HCT116 (cell line): Measurements from ENCODE around the gene DAAM2. TPM values are rescaled to one million over a fixed set of nuclear protein-coding genes. Genes with fewer than 3 reads are reported as not detected.

Experiments used
- ATAC-seq: fragments of 200-7000 bp; cut with Tn5 transposase; 2 replicates; pipeline ENCODE4 v1.9.1; 2020; ENCODE audit warnings: mild to moderate bottlenecking, moderate library complexity
- BruUV-seq: library from RNA; stranded (reverse); fragments of 400-500 nt; replicated peaks from 2 replicates; lab custom pipeline; 2021; lab: Mats Ljungman, UMichigan
- CTCF ChIA-PET: fragments of 300-600 bp; sonication (Branson Sonifier 250); formaldehyde crosslinking; loops from one replicate; lab custom pipeline; 2021; ENCODE audit warnings: antibody characterized with exemption; lab: Charles Lee
- POLR2A ChIA-PET: fragments of 300-600, 350-600 bp; sonication (Branson Sonifier 250); formaldehyde crosslinking; loops from one replicate; lab custom pipeline; 2021; ENCODE audit warnings: antibody characterized with exemption; lab: Charles Lee
- RAD21 ChIA-PET, 2 experiments: fragments of 300-600 bp; sonication (Branson Sonifier 250); formaldehyde crosslinking; loops; one replicate each; lab custom pipeline; 2023; ENCODE audit warnings: low total read pairs in 2 of 2; ENCODE audit not compliant: uncharacterized antibody in 2 of 2, unreplicated experiment in 2 of 2, low non-redundant PET in 1 of 2; lab: Charles Lee
- DNase-seq: peaks from one replicate; pipeline ENCODE4 v3.0.0-alpha.2; 2010; ENCODE audit warnings: low read depth, low spot score
- H2AFZ ChIP-seq: fragments of 200-600 bp; shearing (Covaris generic), sonication (generic); 2 replicates; pipeline ENCODE4 v1.6.1; 2017; ENCODE audit warnings: low read depth, mixed run types, mixed read lengths, antibody characterized with exemption, low read length; ENCODE audit not compliant: poor library complexity, severe bottlenecking
- H3K27ac ChIP-seq: 2 replicates; pipeline ENCODE4 v1.5.1; 2012; ENCODE audit warnings: low read depth, low read length
- H3K27me3 ChIP-seq: fragments of 200-600 bp; sonication (generic); 2 replicates; pipeline ENCODE4 v1.6.1; 2016; ENCODE audit warnings: mixed run types, low read length, mixed read lengths; ENCODE audit not compliant: insufficient read depth
- H3K36me3 ChIP-seq, 2 experiments: fragments of 200-500 bp in 1 of 2; fragments of 200-600 bp in 1 of 2; sonication (Bioruptor generic) in 1 of 2; sonication (generic) in 1 of 2; 2 replicates each; pipeline versions ENCODE4 v1.5.1 to v1.6.1; 2014 to 2016; ENCODE audit warnings: low read length in 2 of 2, inconsistent platforms in 1 of 2, mixed read lengths in 1 of 2, mixed run types in 1 of 2; ENCODE audit not compliant: insufficient read depth in 2 of 2, control insufficient read depth in 1 of 2
- H3K4me1 ChIP-seq, 2 experiments: fragments of 200-600 bp in 1 of 2; sonication (generic) in 1 of 2; 2 replicates each; pipeline versions ENCODE4 v1.5.1 to v1.6.1; 2012 to 2017; ENCODE audit warnings: low read length in 2 of 2, inconsistent platforms in 1 of 2, mild to moderate bottlenecking in 1 of 2, mixed read lengths in 1 of 2, mixed run types in 1 of 2, moderate library complexity in 1 of 2; ENCODE audit not compliant: insufficient read depth in 2 of 2, control insufficient read depth in 1 of 2
- H3K4me2 ChIP-seq: fragments of 200-600 bp; sonication (generic); 2 replicates; pipeline ENCODE4 v1.6.1; 2017; ENCODE audit warnings: mixed run types, low read length, mixed read lengths
- H3K4me3 ChIP-seq, 2 experiments: fragments of 200-600 bp in 1 of 2; sonication (generic) in 1 of 2; replicated peaks in 1 of 2; 2 replicates each; pipeline ENCODE4 v1.5.1; 2011 to 2016; ENCODE audit warnings: low read length in 2 of 2, control low read depth in 1 of 2, low read depth in 1 of 2, mild to moderate bottlenecking in 1 of 2, mixed read lengths in 1 of 2, mixed run types in 1 of 2
- H3K79me2 ChIP-seq: fragments of 200-600 bp; sonication (generic); 2 replicates; pipeline ENCODE4 v1.6.1; 2017; ENCODE audit warnings: mild to moderate bottlenecking, mixed run types, low read length, moderate library complexity, mixed read lengths; ENCODE audit not compliant: insufficient read depth
- H3K9ac ChIP-seq: fragments of 200-600 bp; sonication (generic); 2 replicates; pipeline ENCODE4 v1.6.1; 2016; ENCODE audit warnings: low read length, mixed read lengths
- H3K9me2 ChIP-seq: fragments of 200-600 bp; sonication (generic), shearing (Covaris generic); 2 replicates; pipeline ENCODE4 v1.6.1; 2017; ENCODE audit warnings: mixed run types, mild to moderate bottlenecking, moderate library complexity; ENCODE audit not compliant: insufficient read depth
- H3K9me3 ChIP-seq, 2 experiments: fragments of 200-500 bp in 1 of 2; fragments of 200-600 bp in 1 of 2; sonication (Bioruptor generic) in 1 of 2; sonication (generic) in 1 of 2; 2 replicates each; pipeline ENCODE4 v1.6.1; 2014 to 2017; ENCODE audit warnings: low read length in 2 of 2, mixed read lengths in 2 of 2, inconsistent platforms in 1 of 2, low read depth in 1 of 2, mild to moderate bottlenecking in 1 of 2, mixed run types in 1 of 2, moderate library complexity in 1 of 2; ENCODE audit not compliant: control insufficient read depth in 1 of 2, insufficient read depth in 1 of 2
- H4K20me1 ChIP-seq: fragments of 200-600 bp; sonication (generic), shearing (Covaris generic); 2 replicates; pipeline ENCODE4 v1.6.1; 2017; ENCODE audit warnings: mixed run types, mild to moderate bottlenecking, moderate library complexity; ENCODE audit not compliant: insufficient read depth
- EGR1 ChIP-seq: IDR thresholded peaks from 2 replicates; pipeline ENCODE4 v1.6.1; 2012; ENCODE audit warnings: low read depth
- ELF1 ChIP-seq: IDR thresholded peaks from 2 replicates; pipeline ENCODE4 v1.6.1; 2012; ENCODE audit warnings: low read depth, borderline replicate concordance
- EZH2phosphoT487 ChIP-seq: fragments of 200-600 bp; IDR thresholded peaks from 2 replicates; pipeline ENCODE4 v1.6.1; 2018; ENCODE audit warnings: antibody characterized with exemption, borderline replicate concordance
- POLR2A ChIP-seq: IDR thresholded peaks from 2 replicates; pipeline ENCODE4 v1.7.0; 2011; ENCODE audit warnings: borderline replicate concordance; ENCODE audit not compliant: insufficient read depth, insufficient read length; ENCODE audit errors: extremely low read depth
- POLR2AphosphoS5 ChIP-seq: IDR thresholded peaks from 2 replicates; pipeline ENCODE4 v1.6.1; 2011; ENCODE audit warnings: mild to moderate bottlenecking, low read depth, low read length, moderate library complexity
- RAD21 ChIP-seq: IDR thresholded peaks from 2 replicates; pipeline ENCODE4 v1.6.1; 2012; ENCODE audit warnings: low read depth, mild to moderate bottlenecking
- SP1 ChIP-seq: IDR thresholded peaks from 2 replicates; pipeline ENCODE4 v1.6.1; 2012; ENCODE audit warnings: low read depth
- SRF ChIP-seq: IDR thresholded peaks from 2 replicates; pipeline ENCODE4 v1.6.1; 2012; ENCODE audit warnings: low read depth
- ZFX ChIP-seq: fragments of 450-650 bp; IDR thresholded peaks from 2 replicates; pipeline ENCODE4 v1.6.1; 2017
- intact Hi-C: fragments of 100-400 bp; cut with micrococcal nuclease; formaldehyde crosslinking; loops from 2 replicates; pipeline ENCODE4 v1.10.0; 2022
- total RNA-seq: library from RNA; stranded (reverse); gene quantifications from one replicate; pipeline ENCODE4 v1.2.1, GENCODE V29; 2021; ENCODE audit not compliant: unreplicated experiment
- TF ChIP-seq, protein P1 (sequence below): IDR thresholded peaks from 2 replicates; pipeline ENCODE4 v1.6.1; 2011; ENCODE audit warnings: mild to moderate bottlenecking, low read length, moderate library complexity; ENCODE audit not compliant: insufficient replicate concordance; ENCODE audit errors: extremely low read depth
- TF ChIP-seq, protein P2 (sequence below): IDR thresholded peaks from 2 replicates; pipeline ENCODE4 v1.6.1; 2012
- TF ChIP-seq, protein P3 (sequence below): IDR thresholded peaks from 2 replicates; pipeline ENCODE4 v1.6.1; 2012; ENCODE audit warnings: low read depth

Gene DAAM2
- total RNA-seq, 1 experiment from 2014 or later: not detected

DNA sequence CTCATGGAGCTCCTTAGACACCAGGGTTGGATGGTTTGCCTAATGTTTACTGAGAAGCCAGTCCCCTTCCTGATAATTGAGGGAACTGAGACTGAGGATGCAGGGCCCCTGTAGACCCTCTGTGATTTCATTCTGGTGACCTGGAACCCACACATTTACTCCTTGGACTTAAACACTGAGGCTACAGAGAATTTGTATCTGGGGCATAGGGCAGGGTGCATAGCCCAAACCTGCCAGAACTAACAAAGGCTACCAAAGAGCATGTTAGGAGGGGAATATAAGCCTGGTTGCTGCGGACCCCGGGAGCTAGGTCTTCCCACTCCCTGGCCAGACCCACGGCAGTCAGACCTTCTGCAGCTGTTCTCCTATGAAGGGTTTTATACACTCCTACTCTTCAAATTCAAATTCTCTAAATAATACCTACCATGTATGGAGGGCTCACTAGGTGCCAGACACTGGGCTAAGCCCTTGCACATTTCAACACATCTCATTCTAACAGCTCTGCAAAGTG is 19.7 kb downstream of the DAAM2 start:
- no peak overlapping the region for H3K4me3 ChIP-seq
- no peak overlapping the region for H3K4me2 ChIP-seq
- H3K9me3 ChIP-seq: no peaks in the 10 kb centered on the region
- H3K9ac ChIP-seq: no peak overlapping the region
- no peaks in the 10 kb centered on the region for H4K20me1 ChIP-seq
- ChIA-PET CTCF (no interaction called here), RAD21 (no interaction called here), POLR2A (no interaction called here)
- no peaks in the 10 kb centered on the region for H3K79me2 ChIP-seq
- no peak for ATAC-seq
- no peaks in the 10 kb centered on the region for H3K4me1 ChIP-seq
- no peak for DNase-seq
- BruUV-seq: no TSS peak
- H3K9me2 ChIP-seq: no peaks in the 10 kb centered on the region
- H3K27ac ChIP-seq: no peak overlapping the region
- intact Hi-C loops: no loop called here
- H2AFZ ChIP-seq: no peak overlapping the region
- H3K27me3 ChIP-seq: peaks cover 72% of the 10 kb centered on the region
- no peaks in the 10 kb centered on the region for H3K36me3 ChIP-seq
- TF ChIP-seq, protein P1, sequence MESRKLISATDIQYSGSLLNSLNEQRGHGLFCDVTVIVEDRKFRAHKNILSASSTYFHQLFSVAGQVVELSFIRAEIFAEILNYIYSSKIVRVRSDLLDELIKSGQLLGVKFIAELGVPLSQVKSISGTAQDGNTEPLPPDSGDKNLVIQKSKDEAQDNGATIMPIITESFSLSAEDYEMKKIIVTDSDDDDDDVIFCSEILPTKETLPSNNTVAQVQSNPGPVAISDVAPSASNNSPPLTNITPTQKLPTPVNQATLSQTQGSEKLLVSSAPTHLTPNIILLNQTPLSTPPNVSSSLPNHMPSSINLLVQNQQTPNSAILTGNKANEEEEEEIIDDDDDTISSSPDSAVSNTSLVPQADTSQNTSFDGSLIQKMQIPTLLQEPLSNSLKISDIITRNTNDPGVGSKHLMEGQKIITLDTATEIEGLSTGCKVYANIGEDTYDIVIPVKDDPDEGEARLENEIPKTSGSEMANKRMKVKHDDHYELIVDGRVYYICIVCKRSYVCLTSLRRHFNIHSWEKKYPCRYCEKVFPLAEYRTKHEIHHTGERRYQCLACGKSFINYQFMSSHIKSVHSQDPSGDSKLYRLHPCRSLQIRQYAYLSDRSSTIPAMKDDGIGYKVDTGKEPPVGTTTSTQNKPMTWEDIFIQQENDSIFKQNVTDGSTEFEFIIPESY: no peak
- no peak for TF ChIP-seq RAD21
- TF ChIP-seq ZFX: no peak
- TF ChIP-seq EZH2phosphoT487: no peak

DNA sequence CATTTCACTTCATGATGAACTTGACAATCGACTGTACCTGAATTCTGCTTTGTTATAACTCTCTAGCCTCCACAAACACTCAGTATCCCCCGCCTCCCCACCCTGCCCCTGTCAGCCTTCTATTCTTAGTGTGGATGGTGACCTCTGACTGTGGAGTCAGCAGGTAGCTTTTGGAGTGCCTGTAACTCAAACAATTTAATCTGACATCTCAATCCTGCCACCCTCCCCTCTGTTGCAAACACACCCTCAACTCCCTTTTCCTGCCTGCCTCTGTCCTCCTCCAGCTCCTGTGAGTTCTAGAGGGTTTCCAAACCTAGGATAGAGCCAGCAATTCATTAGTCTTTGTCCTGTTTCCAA is 20.3 kb downstream of the DAAM2 start:
- H4K20me1 ChIP-seq: no peaks in the 10 kb centered on the region
- no peaks in the 10 kb centered on the region for H3K9me2 ChIP-seq
- BruUV-seq: no TSS peak
- peaks cover 70% of the 10 kb centered on the region for H3K27me3 ChIP-seq
- no peaks in the 10 kb centered on the region for H3K4me1 ChIP-seq
- intact Hi-C loops: no loop called here
- no peak overlapping the region for H3K4me3 ChIP-seq
- no peaks in the 10 kb centered on the region for H3K36me3 ChIP-seq
- no peaks in the 10 kb centered on the region for H3K9me3 ChIP-seq
- no peak overlapping the region for H3K27ac ChIP-seq
- no peak for DNase-seq
- RAD21 ChIA-PET: no interaction called here
- TF ChIP-seq, protein P2, sequence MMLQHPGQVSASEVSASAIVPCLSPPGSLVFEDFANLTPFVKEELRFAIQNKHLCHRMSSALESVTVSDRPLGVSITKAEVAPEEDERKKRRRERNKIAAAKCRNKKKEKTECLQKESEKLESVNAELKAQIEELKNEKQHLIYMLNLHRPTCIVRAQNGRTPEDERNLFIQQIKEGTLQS: no peak
- TF ChIP-seq, protein P3, sequence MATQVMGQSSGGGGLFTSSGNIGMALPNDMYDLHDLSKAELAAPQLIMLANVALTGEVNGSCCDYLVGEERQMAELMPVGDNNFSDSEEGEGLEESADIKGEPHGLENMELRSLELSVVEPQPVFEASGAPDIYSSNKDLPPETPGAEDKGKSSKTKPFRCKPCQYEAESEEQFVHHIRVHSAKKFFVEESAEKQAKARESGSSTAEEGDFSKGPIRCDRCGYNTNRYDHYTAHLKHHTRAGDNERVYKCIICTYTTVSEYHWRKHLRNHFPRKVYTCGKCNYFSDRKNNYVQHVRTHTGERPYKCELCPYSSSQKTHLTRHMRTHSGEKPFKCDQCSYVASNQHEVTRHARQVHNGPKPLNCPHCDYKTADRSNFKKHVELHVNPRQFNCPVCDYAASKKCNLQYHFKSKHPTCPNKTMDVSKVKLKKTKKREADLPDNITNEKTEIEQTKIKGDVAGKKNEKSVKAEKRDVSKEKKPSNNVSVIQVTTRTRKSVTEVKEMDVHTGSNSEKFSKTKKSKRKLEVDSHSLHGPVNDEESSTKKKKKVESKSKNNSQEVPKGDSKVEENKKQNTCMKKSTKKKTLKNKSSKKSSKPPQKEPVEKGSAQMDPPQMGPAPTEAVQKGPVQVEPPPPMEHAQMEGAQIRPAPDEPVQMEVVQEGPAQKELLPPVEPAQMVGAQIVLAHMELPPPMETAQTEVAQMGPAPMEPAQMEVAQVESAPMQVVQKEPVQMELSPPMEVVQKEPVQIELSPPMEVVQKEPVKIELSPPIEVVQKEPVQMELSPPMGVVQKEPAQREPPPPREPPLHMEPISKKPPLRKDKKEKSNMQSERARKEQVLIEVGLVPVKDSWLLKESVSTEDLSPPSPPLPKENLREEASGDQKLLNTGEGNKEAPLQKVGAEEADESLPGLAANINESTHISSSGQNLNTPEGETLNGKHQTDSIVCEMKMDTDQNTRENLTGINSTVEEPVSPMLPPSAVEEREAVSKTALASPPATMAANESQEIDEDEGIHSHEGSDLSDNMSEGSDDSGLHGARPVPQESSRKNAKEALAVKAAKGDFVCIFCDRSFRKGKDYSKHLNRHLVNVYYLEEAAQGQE: no peak
- TF ChIP-seq, protein P1: no peak
- TF ChIP-seq EGR1 (no peak), POLR2AphosphoS5 (no peak), ELF1 (no peak), SP1 (no peak), POLR2A (no peak), SRF (no peak)
- TF ChIP-seq, all 23 proteins: peak for 0
- POLR2A ChIA-PET: no interaction called here
- no peak overlapping the region for H2AFZ ChIP-seq
- no peaks in the 10 kb centered on the region for H3K79me2 ChIP-seq
- ATAC-seq: no peak
- H3K4me2 ChIP-seq: no peak overlapping the region
- no peak overlapping the region for H3K9ac ChIP-seq
- CTCF ChIA-PET: no interaction called here
